GM10248 (cell line): ENCODE measurements around the gene NDUFS7.

ENCODE experiments used
- CTCF ChIA-PET: fragments of 300-600 bp; sonication (Branson Sonifier 250); formaldehyde crosslinking; extraction: SDS; loops from one replicate; lab custom pipeline; 2021; ENCODE audit warnings: antibody characterized with exemption; lab: Yijun Ruan, JAX
- POLR2A ChIA-PET: fragments of 350-650 bp; sonication (Branson Sonifier 250); formaldehyde crosslinking; extraction: SDS; loops from one replicate; lab custom pipeline; 2020; ENCODE audit warnings: antibody characterized with exemption; lab: Yijun Ruan, JAX
- DNase-seq: peaks from one replicate; pipeline ENCODE4 v3.0.0; 2012; ENCODE audit errors: extremely low spot score
- TF ChIP-seq, protein P1 (sequence below): IDR thresholded peaks from 2 replicates; pipeline ENCODE4 v1.5.1; 2012; ENCODE audit warnings: mild to moderate bottlenecking, low read depth; ENCODE audit errors: extremely low read depth, missing control alignments, control extremely low read depth

NDUFS7 gene

GRCh38 chr19:1430246-1430645 is 46.5 kb downstream of the NDUFS7 start:
- TF ChIP-seq, protein P1, sequence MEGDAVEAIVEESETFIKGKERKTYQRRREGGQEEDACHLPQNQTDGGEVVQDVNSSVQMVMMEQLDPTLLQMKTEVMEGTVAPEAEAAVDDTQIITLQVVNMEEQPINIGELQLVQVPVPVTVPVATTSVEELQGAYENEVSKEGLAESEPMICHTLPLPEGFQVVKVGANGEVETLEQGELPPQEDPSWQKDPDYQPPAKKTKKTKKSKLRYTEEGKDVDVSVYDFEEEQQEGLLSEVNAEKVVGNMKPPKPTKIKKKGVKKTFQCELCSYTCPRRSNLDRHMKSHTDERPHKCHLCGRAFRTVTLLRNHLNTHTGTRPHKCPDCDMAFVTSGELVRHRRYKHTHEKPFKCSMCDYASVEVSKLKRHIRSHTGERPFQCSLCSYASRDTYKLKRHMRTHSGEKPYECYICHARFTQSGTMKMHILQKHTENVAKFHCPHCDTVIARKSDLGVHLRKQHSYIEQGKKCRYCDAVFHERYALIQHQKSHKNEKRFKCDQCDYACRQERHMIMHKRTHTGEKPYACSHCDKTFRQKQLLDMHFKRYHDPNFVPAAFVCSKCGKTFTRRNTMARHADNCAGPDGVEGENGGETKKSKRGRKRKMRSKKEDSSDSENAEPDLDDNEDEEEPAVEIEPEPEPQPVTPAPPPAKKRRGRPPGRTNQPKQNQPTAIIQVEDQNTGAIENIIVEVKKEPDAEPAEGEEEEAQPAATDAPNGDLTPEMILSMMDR = no peak
- ChIA-PET POLR2A (no interaction called here), CTCF (interaction anchor here (1.7 kb wide), 1 partner anchor 15 kb away, joined by 5 read pairs; no protein-coding TSS in a partner anchor)
- DNase-seq = no peak

DNA sequence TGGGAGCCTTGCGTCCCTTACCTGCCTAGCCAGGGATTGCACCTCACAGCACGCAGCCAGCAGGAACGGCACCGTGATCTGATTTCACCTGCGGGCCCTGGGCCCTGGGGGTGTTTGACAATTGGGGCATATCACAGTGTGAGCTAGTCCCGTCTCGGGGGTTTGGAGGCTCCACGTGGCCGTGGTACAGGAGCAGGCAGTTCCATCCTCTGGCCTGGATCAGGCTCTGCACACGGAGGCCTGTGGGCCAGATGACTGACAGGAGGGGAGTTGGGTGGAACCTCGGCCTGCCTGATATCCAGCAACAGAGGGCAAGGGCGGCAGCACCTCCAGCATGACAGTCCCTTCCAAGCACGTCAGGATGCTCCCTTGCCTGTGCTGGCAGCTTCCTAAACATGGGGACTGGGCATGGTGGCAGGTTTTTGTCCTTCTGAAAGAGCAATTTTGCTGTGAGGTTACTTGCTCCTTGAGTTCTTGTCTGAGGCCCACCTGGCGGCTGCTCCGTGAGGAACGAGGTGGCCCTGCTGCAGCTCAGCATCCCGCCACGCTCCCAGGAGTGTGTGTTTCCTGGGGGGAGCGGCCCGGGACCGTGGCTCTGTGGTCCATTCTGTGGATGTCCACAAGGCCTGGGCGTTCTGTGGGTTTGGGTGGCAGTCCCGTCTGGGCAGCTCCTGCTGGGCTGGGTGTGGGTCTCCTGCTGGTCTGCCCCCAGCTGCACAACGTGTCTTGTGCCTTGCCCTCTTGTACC is 48.2 kb downstream of the NDUFS7 start:
- no peak for DNase-seq
- TF ChIP-seq, protein P1 = no peak
- CTCF ChIA-PET = interaction anchor here (1.7 kb wide), 1 partner anchor 13 kb away, joined by 5 read pairs; no protein-coding TSS in a partner anchor
- POLR2A ChIA-PET = interaction anchor here (0.6 kb wide), 1 partner anchor 228 kb away, joined by 4 read pairs; no protein-coding TSS in a partner anchor

- DNase-seq = no peak
- POLR2A ChIA-PET = no interaction called here
- CTCF ChIA-PET = no interaction called here
- TF ChIP-seq, protein P1 = no peak
Observed at GRCh38 chr19:1432507-1432887, 48.8 kb downstream of the NDUFS7 start.

- TF ChIP-seq, protein P1 = no peak
- ChIA-PET CTCF (no interaction called here), POLR2A (no interaction called here)
- no peak for DNase-seq
Observed at GRCh38 chr19:1433119-1434039, 49.7 kb downstream of the NDUFS7 start.

- CTCF ChIA-PET = interaction anchor here (1.7 kb wide), 1 partner anchor 11 kb away, joined by 3 read pairs; no protein-coding TSS in a partner anchor
- TF ChIP-seq, protein P1 = no peak
- DNase-seq = no peak
- POLR2A ChIA-PET = no interaction called here
Observed at GRCh38 chr19:1434040-1434366, 50.3 kb downstream of the NDUFS7 start.

- TF ChIP-seq, protein P1 = no peak
- POLR2A ChIA-PET = no interaction called here
- DNase-seq = no peak
- CTCF ChIA-PET = interaction anchor here (1.7 kb wide), 1 partner anchor 10 kb away, joined by 3 read pairs; no protein-coding TSS in a partner anchor
Observed at GRCh38 chr19:1434577-1435060, 50.9 kb downstream of the NDUFS7 start.
